Cerebellar nuclear complex (tissue), 1 donor: ENCODE results near the gene KHDRBS2.

Source experiments
- DNase-seq, 2 experiments: peaks; one replicate each; lab custom pipeline; 2025; lab: John Stamatoyannopoulos, UW

Gene KHDRBS2

DNA sequence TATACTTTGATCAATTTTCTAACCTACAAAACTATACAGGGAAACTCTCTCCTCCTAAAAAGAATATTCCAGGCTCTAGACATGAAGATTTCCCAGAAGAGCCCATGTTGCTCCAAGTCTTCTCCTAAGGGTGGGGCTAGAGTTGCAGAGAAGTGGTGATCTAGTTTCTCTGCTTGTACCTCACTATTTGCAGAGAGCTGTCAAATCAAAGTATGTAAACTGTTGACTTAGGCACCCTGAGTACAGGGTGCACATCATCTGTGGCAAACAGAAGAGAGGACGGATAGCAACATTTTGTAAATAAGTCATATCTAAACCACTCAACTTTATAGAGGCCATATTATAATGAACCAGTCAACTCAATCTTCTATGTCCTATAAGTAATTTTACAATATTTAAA, 250.1 kb downstream of the KHDRBS2 start:
- DNase-seq, result no peak

DNA sequence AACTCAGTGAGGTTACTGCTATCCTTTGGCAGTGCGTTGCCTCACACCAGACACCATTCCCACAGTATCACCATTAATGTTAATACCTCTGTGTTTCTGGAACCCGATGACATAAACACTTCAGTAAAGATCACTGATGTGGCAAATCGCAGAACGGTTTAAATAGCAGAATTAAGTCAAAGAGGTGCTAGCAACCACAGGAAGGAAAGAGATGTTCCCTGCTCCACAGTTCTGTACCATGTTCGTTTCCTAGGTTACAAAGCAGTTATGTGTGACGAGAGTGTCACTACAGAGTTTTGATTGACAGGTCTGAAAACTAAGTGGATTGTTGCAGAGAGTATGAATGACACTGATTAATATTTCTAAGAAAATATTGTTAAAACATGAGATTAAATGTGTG, 272.3 kb downstream of the KHDRBS2 start:
- DNase-seq, result no peak

DNA sequence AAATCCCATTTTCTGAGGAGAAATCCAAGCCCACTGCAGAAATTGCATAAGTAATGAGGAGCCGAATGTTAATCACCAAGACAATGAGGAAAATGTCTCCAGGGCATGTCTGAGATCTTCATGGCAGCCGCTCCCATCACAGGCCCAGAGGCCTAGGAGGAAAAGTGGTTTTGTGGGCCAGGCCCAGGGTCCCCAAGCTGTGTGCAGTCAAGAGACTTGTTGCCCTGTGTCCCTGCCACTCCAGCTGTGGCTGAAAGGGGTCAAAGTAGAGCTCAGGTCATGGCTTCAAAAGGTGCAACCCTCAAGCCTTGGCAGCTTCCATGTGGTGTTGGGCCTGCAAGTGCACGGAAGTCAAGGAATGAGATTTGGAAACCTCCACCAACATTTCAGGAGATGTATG, 276.6 kb downstream of the KHDRBS2 start:
- no peak for DNase-seq

DNA sequence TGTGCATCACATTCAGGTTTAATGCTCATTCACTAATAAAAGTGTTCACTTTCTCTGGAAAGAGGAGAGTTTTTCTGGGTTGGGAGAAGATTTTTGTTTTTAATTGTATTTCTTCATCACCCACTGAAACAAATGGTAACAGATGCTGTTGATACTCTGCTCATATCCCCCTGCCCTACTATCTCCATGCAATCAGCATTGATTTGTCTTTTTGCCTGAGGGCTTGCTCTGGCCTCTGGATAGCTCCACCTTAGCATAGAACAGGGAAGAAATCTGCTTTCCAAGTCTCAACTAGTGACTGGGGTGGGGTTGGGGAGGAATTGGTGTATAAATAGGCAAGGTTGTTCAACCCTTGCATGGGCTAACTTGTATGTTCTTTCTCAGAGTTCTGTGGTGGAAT, 296.4 kb downstream of the KHDRBS2 start:
- no peak for DNase-seq

DNA sequence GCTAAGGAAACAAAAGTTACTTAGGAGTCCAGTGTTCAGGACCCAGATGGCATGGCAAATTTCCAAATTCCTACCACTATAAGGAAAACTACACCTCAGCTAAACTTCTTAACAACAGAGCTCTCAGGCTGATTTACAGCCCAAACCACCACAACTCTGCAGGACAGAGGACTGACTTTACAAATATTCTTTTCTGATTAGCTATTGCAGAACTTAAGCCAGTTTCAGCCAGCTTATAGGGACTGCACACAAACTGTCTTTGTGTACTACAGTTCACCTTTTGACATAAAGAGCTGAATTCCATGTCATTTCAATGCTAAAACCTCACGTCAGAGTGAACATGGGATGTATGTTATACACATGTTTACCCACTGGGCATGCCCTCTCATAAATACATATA, 305.4 kb downstream of the KHDRBS2 start:
- no peak for DNase-seq

DNA sequence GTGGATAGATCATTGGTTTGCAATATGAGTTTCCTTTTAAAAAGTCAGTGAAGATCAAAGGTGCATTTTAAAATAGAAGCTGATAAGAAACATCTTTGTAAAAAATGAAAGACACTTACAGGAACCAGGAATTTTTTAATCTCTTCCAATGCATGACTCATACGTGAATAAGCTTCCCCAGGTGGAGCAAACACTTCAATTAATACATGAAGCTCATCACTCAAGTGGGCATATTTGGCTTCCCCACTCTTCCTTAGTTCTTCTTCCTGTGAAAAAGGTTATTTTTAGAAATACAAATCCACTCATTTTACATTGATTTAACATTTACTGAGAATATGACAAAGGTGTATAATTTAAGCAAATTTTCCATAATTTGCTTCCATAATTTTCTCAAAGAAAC, 308.1 kb downstream of the KHDRBS2 start:
- DNase-seq, result no peak

DNA sequence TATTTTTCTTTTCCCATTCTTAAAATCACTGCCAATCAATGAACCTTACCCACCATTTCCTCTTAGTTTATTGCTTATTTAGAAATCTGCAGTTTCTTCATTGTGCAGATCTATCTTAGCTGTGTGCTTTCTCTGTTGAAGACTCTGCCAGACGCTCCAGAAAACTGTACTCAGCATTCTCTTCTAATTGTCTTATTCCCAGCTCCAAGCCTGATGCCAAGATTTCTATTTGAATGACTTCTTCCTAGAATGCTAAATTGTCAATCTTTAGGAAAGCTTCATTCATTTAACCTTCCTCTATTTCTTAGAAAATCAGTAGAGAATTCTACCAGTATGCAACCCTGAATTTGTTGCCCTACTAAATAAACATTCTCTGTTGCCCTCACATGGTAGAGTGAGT, 308.9 kb downstream of the KHDRBS2 start:
- no peak for DNase-seq

DNA sequence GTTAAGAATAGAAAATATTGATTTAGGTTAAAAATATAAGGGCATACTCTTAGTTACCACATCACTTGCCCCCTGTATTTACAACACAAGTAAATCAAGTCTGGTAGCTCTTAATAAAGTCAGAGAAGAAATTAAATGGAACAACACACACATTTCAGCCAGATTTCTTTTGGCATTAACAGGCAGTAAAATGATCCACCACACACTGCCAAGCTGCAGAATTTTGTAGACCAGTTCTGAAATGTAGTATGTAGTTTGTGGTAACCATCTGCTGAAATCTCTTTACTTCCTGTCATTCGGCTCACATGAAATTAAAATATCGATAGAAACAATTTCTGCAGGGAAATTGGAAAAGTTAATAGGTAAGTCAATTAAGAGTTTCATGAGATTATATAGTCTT, 326.8 kb downstream of the KHDRBS2 start:
- DNase-seq, result no peak

DNA sequence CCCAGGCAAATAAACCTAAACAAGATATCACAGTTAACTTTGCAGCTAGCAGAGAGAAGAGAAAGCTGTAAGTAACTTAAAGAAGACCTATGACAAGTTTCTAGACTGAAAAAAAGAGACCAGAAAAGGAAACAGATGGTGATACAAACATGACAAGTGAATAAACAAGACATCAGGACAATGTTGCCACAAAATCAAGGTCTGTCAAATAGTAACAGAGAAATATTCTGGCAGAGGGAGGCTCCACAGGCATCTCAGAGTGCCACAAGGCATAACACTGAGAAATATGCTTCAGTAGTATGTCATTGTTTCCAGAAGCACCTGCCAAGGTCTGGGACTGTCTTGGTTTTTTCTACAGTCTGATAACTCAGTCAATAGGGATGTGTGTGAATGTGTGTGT, 332.2 kb downstream of the KHDRBS2 start:
- DNase-seq, result no peak

DNA sequence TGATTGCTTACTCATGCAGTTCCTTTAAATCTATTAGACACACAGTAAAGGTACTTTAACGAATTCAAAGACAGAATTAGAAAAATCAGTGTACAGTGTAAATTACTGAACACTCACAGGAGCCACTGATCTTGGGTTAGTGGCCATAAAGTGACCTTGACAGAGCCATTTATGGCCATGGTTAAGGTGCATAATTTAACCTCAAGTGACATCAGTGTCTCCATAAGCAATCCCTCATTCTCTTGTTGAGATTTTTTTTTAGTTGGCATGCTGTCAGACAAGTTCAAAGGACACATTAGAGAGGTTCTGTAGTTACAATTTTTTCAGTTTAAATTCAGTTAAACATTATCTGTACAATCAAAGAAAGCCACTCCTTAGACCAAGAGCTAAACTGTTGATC, 334.4 kb downstream of the KHDRBS2 start:
- DNase-seq, result no peak

DNA sequence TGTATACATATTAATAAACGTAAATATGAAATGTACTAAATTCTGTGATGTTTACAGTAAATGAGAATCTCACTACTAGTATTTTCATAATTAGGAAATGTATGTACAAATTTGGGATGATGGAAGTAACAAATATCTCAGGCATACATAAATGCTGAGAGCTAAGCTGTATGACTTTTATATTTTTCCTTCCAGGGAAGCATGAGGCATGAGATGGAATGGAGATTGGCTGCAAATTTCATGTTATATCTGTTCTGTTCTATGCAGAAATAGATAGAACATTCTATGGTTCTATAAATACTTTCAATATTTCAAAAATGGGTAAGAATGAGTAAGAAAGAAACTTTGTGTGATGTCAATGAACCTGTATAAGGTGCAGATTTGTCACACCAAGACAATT, 335.2 kb downstream of the KHDRBS2 start:
- DNase-seq, result no peak

DNA sequence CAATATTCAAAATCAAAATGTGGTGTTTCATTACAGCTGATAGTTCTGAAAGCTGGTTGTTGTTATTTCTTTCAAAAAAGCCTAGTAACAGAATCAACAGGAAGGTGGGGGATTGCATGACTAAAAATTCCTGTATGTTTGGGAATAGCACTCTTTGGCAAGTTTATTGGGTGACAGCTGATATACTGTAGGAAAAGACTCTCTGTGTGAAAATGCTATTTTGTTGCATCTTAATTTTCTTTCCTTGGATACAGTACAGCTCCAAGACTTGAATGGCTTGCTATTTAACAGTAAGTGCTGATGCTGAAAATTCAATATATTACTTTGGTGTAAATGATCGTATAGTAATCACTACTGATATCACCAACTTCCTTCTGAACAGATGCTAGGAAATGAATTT, 336.1 kb downstream of the KHDRBS2 start:
- DNase-seq, result no peak

DNA sequence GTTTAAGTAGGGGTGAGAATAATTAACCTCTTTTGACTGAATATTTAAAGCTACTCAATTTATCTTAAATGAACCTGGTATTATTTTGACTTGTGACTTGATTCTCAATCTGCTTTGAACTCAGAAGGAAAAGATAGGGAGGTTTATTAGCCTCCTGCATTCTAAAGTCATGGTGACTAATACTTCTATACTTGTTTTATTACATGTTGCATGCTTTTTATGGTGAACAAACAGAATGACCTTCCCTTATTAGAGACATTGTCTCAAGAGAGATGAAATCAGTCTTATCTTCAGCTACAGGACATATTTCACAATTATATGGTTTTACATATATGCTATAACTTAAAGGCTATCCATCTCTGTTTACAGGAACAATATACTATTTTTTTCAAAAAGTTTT, 336.9 kb downstream of the KHDRBS2 start:
- no peak for DNase-seq

DNA sequence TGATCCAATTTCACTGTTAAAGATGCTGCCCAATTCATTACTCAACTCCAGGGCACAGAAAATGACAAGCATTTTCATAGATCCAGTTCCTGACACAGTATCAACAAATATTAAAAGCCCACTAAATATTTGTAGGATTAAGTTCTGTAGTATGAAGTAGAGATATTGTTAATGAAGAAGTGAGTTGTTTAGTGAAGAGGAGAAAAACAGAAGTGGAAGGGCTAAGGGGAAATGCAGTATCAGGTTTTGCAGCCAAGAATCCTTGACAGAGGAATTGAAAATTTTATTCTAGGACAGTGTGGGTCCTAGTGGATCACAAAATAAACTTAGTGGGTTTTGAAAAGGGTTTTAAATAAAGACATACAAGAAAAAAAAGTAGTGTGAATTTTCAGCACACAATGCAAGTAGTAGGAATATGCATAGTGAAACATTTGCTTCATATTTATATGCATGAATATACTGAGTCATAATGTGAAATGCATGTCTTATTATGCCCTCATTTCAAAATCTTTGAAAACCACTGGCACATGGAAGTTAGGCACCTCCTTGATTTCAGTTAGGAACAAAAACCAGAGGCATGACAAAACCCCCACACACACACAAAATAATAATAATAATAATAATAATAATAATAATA, 338.6 kb downstream of the KHDRBS2 start:
- no peak for DNase-seq

DNA sequence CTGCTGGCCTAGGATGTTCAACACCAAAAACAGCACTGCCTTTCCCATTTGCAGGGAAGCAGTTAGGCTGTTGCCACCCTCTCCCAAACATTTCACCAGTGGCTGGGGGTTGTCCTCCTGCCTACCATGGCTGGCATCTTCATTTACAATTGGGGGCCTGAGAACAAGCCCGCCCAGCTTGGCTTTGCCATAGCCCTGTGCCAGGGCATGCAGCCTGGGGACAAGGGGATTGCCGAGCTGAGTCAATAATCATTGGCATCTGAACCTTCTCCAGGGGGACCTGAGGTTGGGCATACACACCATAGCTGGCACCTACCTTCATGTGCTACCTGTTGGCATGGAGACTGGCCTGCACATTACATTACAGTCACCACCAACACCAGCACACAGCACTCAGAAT, 345.1 kb downstream of the KHDRBS2 start:
- no peak for DNase-seq

DNA sequence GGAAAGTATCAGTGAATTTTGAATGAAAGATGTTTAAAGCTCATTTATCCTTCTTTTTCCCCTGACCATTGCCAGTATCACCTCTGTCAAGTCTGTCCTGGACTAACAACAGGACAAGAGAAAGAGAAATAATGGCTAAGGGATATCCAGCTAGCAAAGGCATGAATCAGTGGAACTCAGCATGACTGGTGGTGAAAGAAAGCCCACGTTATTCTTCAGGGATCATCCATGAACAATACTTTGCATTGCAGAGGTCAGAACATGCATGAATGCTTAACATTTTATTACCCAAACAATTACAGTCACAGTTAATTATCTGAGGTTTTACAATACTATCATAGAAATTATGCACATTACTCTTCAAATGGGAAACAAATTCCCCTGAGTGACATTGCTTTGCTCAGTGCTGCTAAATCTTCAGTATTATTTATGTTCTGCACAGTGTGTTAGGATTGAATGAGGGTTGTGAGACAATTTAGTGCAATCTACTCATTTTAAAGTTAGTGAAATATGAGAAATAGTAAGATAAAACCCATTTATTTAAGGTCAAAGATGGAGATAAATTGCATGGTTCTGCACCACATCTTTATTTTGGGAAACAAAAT, 350.7 kb downstream of the KHDRBS2 start:
- DNase-seq, result no peak

DNA sequence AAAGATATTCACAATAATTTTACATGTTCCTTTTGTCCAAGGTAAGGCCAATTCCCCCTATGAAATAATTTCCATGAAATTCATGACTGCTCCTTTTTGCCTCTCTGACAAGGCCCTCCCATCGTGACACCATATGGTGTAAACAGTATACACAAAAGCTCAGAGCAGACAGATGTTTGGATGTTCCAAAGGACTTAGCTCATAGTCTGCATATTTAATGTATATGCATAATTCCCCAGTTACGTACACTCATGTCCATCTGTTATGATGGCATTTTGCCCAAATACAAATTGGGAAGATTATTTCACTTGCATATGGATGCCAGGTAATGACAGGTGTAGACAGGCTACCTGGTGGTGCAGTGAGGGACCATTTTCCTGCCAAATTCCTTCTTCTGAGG, 376.5 kb downstream of the KHDRBS2 start:
- no peak for DNase-seq

DNA sequence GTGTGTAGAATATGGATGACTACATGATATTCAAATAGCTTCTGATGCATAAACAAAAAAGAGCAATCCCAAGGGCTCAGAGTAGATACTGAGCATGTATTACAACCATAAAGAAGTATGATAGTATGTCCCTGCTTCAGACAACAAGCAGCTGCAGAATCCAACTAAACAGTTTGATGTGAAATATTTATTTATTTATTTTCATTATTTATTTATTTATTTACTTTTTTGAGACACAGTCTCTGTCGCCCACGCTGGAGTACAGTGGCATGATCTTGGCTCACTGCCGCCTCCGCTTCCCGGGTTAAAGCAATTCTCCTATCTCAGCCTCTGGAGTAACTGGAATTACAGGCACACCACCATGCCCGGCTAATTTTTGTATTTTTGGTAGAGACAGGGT, 384.3 kb downstream of the KHDRBS2 start:
- no peak for DNase-seq

DNA sequence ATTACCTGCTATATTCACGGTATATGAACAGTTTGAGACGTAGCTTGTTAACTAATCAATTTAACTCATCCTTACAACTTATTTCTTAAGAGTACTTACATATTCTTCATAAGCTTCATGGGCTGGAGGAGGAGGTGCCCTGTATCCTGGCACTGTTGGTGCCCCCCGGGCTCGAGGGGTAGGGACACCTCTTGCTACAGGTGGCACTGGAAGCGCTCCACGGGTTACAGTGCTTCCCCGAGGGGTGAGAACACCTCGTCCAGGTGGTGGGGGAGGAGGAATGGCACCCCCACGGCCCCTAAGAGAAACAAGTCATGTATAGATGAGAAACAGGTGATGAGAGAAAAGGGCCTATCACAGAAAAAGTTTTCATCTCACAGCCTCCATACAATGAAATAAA, 391.5 kb downstream of the KHDRBS2 start:
- DNase-seq, result no peak

DNA sequence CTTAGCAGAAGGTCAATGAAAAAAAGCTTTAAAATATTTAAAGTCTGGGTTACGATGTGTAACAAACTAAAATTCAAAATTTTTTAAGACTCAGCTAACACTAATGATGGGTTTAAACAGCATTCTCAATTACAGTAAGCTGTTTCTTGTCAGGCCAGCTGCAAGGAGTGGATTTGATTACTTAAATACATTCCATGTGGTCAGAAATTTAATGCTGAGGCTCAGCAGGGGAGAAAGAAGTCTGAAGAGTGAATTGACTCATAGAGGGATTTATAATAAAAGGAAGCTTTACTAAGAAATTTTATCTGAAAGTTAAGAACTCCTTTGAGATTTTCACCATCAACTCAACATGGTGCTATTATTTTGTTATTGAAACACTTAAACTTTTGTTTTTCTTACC, 398.6 kb downstream of the KHDRBS2 start:
- no peak for DNase-seq

DNA sequence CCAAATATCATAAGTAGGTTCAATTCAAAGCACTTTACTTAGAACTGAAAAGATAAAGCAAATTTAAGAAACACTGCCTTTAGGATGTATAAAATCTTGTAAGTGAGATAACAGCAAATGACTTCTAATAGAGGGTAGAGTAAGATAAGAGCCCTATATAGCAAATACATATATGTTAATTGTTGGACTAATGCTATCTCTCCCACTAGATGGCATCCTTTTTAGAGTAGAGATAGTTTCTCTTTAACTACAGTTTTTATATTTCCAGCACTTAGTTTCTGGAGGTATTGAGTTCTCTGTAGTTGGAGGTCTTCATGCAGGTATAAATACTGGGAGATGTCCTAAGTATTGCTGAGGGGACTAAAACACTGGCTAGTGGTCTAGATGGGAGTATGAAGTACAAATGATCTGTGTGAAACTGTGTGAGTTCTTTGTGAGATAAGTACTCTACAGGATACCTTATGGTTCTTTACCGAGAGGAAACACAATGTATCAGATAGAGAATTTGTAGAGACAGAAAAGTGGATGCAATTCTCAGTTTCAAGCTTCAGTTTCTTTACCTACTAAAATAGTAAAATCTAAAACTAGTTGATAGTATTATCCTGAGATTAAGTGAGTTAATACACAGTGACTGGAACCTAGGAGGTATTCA, 399.3 kb downstream of the KHDRBS2 start:
- no peak for DNase-seq

DNA sequence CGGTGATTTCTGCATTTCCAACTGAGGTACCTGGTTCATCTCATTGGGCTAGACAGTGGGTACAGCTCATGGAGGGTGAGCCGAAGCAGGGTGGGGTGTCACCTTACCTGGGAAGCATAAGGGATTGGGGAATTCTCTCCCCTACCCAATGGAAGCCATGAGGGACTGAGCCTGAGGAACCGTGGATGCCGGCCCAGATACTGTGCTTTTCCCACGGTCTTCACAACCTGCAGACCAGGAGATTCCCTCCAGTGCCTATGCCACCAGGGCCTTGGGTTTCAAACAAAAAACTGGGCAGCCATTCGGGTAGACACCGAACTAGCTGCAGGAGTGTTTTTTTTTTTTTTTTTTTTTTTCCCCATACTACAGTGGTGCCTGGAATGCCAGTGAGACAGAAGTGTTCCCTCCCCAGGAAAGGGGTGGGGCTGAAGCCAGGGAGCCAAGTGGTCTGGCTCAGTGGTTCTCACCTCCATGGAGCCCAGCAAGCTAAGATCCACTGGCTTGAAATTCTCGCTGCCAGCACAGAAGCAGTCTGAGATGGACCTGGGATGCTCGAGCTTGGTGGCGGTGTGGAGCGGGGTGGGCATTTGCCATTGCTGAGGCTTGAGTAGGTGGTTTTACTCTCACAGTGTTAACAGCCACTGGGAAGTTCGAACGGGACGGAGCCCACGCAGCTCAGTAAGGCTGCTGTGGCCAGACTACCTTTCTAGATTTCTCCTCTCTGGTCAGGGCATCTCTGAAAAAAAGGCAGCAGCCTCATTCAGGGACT, 416.2 kb downstream of the KHDRBS2 start:
- no peak for DNase-seq

DNA sequence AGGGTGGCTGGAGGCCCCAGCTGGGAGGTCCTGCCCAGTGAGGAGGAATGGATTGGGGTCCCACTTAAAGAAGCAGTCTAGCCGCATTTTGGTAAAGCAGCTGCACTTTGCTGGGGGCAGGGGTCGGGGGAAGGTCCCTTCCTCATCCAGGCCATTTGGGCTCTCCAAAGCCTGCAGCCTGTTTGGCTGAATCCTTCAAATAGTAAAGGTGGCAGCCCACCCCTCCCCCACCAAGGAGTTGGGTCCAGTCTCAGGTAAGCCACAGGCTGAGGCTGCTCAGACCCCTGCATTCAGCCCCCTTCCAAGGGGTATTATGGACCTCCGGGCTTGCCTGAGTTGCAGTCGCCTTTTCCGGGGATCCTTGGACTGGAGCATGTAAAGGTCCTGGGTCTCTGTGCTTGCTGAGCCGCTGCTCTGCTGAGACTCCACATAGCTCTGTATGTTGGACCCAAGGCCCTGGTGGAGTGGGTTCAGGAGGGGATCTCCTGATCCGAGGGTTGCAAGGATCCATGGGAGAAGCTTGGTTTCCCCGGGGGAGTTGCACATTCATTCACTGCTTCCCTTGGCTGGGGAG, 417.4 kb downstream of the KHDRBS2 start:
- no peak for DNase-seq
